Measurements from ENCODE around the gene RCAN1.

DNA sequence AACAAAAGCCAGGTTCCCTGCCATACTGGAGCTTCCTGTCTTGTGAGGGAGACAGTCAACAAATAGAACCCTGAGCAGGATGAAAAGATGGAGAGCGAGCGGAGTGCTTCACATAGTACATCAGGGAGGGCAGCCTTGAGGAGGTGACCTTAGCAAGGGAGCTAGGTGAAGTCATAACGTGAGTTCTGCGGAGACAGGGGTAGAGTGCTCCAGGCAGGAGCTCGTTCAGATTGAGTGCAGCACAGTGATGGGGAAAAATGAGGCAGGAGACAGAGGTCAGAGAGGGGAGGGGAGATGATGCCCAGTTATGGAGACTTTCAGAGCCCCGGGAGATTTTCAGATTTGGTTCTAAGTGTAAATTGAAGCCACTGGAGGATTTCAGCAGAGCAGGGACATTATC lies 38.6 kb upstream of the RCAN1 start:
- TF ChIP-seq, protein P1, sequence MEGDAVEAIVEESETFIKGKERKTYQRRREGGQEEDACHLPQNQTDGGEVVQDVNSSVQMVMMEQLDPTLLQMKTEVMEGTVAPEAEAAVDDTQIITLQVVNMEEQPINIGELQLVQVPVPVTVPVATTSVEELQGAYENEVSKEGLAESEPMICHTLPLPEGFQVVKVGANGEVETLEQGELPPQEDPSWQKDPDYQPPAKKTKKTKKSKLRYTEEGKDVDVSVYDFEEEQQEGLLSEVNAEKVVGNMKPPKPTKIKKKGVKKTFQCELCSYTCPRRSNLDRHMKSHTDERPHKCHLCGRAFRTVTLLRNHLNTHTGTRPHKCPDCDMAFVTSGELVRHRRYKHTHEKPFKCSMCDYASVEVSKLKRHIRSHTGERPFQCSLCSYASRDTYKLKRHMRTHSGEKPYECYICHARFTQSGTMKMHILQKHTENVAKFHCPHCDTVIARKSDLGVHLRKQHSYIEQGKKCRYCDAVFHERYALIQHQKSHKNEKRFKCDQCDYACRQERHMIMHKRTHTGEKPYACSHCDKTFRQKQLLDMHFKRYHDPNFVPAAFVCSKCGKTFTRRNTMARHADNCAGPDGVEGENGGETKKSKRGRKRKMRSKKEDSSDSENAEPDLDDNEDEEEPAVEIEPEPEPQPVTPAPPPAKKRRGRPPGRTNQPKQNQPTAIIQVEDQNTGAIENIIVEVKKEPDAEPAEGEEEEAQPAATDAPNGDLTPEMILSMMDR (IDR thresholded peaks at IDR 0.05): no peak
- TF ChIP-seq POLR2A (IDR thresholded peaks at IDR 0.05): no peak

All from testis (tissue), 2 donors.